Transverse colon (tissue), 4 donors: Measurements from ENCODE around the gene BIVM.

Source experiments
- EP300 ChIP-seq: sonication (generic); formaldehyde crosslinking; IDR thresholded peaks from one replicate; pipeline ENCODE4 v1.6.1; 2017; ENCODE audit warnings: antibody characterized with exemption, low read depth
- POLR2A ChIP-seq: fragments of 450-650 bp; IDR thresholded peaks from one replicate; pipeline ENCODE4 v1.6.1; 2016; ENCODE audit warnings: antibody characterized with exemption, mild to moderate bottlenecking, moderate library complexity
- POLR2AphosphoS5 ChIP-seq, 3 donors: sonication (generic); formaldehyde crosslinking; IDR thresholded peaks; one replicate each; pipeline ENCODE4 v1.6.1; 2016; ENCODE audit warnings: antibody characterized with exemption in 3 of 3
- TF ChIP-seq, protein P1 (sequence below), 5 experiments: fragments of 200-600 bp in 3 of 5; fragments of 450-650 bp in 2 of 5; sonication (generic) in 3 of 5; IDR thresholded peaks; 1 replicate in 2 of 5; 2 replicates in 3 of 5; pipeline ENCODE4 v1.5.1; 2016 to 2017; ENCODE audit warnings: antibody characterized with exemption in 5 of 5, inconsistent platforms in 3 of 5, mild to moderate bottlenecking in 2 of 5, moderate library complexity in 1 of 5

DNA sequence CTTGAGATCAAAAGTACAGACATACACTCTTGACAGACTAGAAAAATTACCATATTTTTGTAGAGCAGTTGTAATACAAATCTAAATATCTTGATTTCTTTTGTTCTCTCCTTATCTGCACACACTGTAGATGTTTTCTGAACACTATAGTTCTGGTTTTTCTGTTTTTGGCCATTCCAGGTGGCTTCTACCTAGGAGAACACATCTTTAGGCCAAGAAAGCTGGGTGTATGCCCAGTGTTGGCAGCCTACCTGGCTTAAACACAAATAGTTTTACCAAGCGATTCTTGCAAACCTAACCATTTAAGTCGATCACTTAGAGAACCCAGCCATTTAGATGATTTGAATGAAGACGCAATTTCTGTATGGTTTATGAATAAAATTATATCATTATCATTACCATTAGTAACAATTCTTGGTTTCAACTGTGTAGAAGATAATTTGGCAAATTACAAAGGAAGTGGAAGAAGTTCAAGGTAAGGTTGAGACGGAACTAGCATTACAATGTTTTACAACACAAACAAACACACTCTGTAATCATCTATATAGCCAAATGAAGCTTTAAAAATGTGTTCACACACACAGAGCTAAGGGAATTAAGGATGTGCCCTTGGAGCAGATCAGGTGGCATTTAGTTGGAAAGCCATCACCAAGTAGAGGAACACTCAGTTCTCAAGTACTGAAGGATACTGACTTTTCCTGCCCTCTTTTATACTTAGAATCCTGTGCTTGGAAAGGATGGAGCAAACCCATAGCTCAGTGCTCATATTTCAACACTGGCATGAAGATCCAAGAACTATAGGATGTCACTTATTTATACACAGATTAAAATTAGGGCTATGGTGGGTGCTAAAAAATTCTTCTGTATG lies 83.1 kb downstream of the BIVM start:
- TF ChIP-seq POLR2AphosphoS5 (IDR thresholded peaks at IDR 0.05) (no peak), EP300 (no peak), POLR2A (no peak)
- TF ChIP-seq, protein P1, sequence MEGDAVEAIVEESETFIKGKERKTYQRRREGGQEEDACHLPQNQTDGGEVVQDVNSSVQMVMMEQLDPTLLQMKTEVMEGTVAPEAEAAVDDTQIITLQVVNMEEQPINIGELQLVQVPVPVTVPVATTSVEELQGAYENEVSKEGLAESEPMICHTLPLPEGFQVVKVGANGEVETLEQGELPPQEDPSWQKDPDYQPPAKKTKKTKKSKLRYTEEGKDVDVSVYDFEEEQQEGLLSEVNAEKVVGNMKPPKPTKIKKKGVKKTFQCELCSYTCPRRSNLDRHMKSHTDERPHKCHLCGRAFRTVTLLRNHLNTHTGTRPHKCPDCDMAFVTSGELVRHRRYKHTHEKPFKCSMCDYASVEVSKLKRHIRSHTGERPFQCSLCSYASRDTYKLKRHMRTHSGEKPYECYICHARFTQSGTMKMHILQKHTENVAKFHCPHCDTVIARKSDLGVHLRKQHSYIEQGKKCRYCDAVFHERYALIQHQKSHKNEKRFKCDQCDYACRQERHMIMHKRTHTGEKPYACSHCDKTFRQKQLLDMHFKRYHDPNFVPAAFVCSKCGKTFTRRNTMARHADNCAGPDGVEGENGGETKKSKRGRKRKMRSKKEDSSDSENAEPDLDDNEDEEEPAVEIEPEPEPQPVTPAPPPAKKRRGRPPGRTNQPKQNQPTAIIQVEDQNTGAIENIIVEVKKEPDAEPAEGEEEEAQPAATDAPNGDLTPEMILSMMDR (IDR thresholded peaks at IDR 0.05): no peak
